Endometrium (tissue), 2 donors: ENCODE data around the gene FLOT1.
"Not testable (repeated sequence)": the region's sequence is repeated elsewhere in the genome, so short reads cannot be mapped to it uniquely, and the experiment has no call there.

ENCODE experiments used
- FAIRE-seq: peaks from 2 replicates; lab custom pipeline; 2012; peaks lifted over from hg19 to GRCh38; lab: Jason Lieb, UNC
- donor health status: control.
- donor health status: control.

The FLOT1 gene

GRCh38 chr6:30747300-30747687 is 4.8 kb upstream of the FLOT1 start:
- no peak for FAIRE-seq

GRCh38 chr6:30744054-30744805 is 1.7 kb upstream of the FLOT1 start, which contains the start of gene IER3:
Gene IER3, minus strand, starts transcription at chr6:30744547. Its CDS starts 29 bp downstream, at chr6:30744518.
- no peak for FAIRE-seq

DNA sequence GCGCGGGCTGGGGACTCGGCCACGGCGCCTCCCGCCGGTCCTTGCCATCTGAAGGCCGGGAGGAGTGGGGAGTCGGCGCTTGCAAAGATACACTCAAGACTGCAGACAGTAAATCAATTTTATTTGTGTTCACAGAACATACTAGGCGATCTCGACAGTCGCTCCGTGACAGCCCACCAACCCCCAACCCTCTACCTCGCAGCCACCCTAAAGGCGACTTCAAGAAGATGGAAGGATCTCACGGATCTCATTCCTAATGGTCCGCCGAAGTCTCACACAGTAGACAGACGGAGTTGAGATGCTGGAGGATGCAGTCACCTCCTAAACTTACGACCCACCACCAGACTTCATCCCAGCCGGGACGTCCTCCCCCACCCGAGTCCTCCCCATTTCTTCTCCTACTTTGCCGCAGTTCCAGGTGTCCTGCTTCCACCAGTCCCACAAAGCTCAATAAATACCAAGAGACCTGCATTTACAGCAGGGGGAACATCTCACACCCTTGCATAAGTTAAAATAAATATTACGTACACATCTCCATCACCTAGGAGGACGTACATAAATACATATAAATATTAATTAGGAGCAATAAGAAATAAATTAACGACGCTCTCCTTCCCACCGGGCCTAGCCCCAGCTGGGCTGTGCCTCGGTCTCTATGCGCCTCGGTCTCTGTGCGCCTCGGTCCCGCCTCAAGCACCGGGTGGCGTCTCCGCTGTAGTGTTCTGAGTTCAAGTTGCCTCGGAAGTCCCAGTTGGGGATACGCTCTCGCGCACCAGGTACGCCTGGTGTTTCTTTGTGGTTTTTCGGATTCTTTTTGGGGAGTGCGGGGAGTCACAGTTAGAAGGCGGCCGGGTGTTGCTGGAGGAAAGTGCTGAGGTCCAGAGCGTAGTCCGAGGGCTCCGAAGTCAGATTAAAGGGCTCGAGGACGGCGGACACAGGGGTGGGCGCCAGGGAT is 889 bp upstream of the FLOT1 start:
- no peak for FAIRE-seq

- no peak for FAIRE-seq
These were observed 635 bp downstream of the FLOT1 start for GRCh38 chr6:30741789-30742315.

DNA sequence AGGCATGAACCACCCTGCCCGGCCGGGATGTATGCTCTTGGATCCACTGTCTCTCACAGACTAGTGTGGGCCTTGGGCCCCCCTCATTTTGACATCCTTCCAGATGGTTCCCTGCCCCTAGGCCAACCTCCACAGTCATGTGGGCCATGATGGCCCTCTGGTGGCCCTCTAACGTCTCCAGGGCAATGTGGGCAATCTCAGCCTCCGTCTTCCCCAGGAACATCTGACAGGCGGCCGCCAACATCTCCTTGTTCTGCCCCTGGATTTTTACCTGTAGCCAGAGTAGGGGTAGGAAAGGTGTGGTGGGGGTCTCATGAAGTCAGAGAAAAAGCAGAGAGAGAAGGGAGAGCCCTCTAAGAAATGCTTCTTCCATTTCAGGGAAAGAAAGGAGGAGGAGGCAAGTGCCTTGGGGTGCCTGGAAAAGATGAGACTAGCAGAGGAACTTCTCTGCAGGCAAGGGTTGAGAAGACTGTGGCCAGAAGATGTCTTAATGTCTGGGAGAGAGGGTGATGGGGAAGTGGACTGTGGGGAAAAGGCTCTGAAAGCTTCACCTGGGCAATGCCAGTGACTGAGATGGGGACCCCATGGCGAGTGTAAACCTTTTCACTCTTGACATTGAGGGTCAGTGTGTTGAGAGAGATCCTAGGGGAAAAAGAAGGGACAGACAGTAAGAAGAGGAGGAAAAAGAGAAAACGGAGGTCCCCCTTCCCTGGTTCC is 1.3 kb downstream of the FLOT1 start:
- no peak for FAIRE-seq

DNA sequence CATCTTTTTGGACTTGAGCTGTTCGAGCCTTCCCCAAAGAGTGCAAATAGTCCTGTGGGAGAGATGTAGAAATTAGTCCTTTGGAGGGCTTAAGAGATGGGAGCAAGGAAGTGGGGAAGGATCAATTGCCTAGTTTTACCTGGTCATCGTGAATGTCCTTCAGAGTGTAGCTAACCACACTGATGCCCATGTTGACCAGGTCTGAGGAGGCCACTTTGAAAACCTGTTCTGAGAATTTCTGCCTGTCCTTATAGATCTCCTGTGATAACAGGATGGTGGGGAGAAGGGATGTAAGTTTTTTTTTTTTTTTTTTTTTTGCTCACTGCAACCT is 2.0 kb downstream of the FLOT1 start:
- FAIRE-seq = no peak

- no peak for FAIRE-seq
These were observed 4.0 kb downstream of the FLOT1 start for GRCh38 chr6:30738532-30738931.

GRCh38 chr6:30735668-30736314 is 6.7 kb downstream of the FLOT1 start:
- no peak for FAIRE-seq

DNA sequence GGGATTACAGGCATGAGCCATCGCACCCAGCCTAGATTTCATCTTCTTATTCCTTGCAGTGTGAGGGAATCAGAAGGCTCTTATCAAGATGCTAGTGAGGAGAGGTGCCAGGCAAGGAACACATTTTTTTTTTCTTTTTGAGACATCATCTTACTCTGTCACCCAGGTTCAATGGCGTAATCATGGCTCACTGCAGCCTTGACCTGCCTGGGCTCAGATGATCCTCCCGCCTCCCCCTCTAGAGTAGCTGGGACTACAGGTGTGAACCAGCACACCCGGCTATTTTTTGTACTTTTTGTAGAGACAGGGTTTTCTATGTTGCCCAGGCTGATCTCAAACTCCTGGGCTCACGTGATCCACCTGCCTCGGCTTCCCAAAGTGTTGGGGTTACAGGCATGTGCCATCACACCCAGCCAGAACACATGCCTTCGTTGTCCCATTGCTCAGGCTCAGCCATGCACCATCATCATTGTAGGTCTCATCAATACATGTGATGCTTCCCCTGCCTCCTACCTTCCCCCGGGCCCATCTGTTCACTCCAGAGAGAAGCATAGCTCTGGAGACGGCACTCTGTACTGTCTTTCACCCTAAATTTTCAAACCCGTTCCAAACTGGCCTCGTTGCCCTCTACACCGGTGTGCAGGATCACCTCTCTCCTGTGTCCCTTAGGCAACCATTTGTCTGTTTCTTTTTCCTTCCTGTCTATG is 10.1 kb downstream of the FLOT1 start:
- FAIRE-seq = no peak

- FAIRE-seq = no peak
These were observed 11.7 kb downstream of the FLOT1 start for GRCh38 chr6:30730601-30731435.

DNA sequence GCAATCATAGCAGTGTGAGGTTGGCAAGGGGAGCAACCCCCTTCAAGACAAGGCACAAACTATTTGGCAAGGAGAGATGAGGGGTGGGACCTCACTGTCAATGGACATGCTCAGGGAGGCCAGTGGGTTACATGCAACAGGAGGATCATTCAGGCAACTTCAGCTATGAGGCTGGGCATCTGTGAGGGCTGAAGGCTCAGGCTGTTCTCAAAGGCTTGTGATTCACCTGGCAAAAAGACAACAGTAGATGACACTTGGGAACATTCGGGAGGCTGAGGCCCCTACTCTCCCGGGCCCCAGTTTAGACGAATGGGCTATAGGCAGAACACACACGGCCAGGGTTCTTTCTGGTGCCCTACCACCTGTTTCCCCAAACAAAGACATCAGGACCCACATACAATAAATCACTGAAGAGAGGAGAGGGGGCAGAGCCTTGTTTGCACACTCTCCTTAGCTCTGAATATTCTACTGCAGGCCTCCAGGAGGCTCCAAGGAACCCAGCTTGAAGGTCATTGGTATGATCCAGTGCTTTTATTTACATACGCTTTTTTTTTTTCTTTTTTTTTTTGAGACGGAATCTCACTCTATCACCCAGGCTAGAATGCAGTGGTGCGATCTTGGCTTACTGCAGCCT is 14.4 kb downstream of the FLOT1 start:
- FAIRE-seq = no peak

GRCh38 chr6:30726506-30727413 is 15.7 kb downstream of the FLOT1 start:
- FAIRE-seq = no peak

DNA sequence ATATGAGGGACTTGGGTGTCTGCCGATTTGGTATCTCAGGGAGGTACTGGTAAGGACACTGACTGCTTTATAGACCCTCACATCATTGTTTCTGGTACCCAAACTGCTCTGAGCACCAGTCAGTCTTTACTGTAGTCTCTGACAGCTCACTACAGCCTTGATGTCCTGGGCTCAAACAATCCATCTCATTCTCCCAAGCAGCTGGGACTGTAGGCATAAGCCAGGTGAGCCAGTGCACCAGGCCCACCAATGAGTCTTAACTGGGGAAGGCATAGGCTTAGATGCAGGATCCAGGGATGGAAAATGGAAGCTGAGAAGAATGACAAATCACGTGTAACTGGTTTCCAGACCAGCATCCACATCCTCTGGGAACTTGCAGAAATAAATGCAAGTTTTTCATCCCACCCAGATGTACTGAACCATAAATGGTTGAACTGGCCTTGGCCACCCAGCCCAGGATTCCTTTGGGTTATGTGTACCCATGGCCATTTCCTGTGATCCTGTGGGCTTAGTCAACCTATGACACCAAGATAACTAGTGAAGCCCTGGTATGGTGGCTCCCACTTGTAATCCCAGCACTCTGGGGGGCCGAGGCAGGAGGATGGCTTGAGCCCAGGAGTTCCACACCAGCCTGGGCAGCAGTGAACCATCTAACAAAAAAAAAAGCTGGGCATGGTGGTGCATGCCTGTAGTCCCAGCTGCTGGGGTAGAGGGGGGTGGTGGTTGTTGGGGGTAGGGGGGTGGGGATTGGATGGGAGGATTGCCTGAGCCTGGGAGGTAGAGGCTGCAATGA is 16.6 kb downstream of the FLOT1 start:
- no peak for FAIRE-seq

- no peak for FAIRE-seq
These were observed 17.4 kb downstream of the FLOT1 start for GRCh38 chr6:30724906-30725667.

DNA sequence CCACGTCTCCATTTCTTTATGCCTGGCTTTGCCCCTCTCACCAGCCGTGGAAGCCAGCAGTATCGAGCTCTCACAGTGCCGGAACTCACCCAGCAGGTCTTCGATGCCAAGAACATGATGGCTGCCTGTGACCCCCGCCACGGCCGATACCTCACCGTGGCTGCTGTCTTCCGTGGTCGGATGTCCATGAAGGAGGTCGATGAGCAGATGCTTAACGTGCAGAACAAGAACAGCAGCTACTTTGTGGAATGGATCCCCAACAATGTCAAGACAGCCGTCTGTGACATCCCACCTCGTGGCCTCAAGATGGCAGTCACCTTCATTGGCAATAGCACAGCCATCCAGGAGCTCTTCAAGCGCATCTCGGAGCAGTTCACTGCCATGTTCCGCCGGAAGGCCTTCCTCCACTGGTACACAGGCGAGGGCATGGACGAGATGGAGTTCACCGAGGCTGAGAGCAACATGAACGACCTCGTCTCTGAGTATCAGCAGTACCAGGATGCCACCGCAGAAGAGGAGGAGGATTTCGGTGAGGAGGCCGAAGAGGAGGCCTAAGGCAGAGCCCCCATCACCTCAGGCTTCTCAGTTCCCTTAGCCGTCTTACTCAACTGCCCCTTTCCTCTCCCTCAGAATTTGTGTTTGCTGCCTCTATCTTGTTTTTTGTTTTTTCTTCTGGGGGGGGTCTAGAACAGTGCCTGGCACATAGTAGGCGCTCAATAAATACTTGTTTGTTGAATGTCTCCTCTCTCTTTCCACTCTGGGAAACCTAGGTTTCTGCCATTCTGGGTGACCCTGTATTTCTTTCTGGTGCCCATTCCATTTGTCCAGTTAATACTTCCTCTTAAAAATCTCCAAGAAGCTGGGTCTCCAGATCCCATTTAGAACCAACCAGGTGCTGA is 18.4 kb downstream of the FLOT1 start:
- not testable (repeated sequence) for FAIRE-seq
